Neural progenitor cell (in vitro differentiated cells): Measurements from ENCODE around the gene PGLYRP4.

Experiments
- EZH2phosphoT487 ChIP-seq: fragments of 200-600 bp; sonication (generic); IDR thresholded peaks from 2 replicates; pipeline ENCODE4 v1.6.1; 2017; ENCODE audit warnings: antibody characterized with exemption
- TF ChIP-seq, protein P1 (sequence below): fragments of 200-600 bp; sonication (generic); IDR thresholded peaks from 2 replicates; pipeline ENCODE4 v1.5.1; 2017; ENCODE audit warnings: antibody characterized with exemption, mild to moderate bottlenecking

- no peak for TF ChIP-seq EZH2phosphoT487
- TF ChIP-seq, protein P1, sequence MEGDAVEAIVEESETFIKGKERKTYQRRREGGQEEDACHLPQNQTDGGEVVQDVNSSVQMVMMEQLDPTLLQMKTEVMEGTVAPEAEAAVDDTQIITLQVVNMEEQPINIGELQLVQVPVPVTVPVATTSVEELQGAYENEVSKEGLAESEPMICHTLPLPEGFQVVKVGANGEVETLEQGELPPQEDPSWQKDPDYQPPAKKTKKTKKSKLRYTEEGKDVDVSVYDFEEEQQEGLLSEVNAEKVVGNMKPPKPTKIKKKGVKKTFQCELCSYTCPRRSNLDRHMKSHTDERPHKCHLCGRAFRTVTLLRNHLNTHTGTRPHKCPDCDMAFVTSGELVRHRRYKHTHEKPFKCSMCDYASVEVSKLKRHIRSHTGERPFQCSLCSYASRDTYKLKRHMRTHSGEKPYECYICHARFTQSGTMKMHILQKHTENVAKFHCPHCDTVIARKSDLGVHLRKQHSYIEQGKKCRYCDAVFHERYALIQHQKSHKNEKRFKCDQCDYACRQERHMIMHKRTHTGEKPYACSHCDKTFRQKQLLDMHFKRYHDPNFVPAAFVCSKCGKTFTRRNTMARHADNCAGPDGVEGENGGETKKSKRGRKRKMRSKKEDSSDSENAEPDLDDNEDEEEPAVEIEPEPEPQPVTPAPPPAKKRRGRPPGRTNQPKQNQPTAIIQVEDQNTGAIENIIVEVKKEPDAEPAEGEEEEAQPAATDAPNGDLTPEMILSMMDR = no peak
Observed at GRCh38 chr1:153375511-153375910, 26.9 kb upstream of the PGLYRP4 start, which contains the start of gene S100A12.
